ENCODE results near the gene SIPA1. TPM values are rescaled to one million over a fixed set of nuclear protein-coding genes. Genes with fewer than 3 reads are reported as not detected.
"Not testable (repeated sequence)": the region's sequence is repeated elsewhere in the genome, so short reads cannot be mapped to it uniquely, and the experiment has no call there.

SIPA1 gene
- total RNA-seq, 1 donor from 2014 or later, result 12.1 TPM

DNA sequence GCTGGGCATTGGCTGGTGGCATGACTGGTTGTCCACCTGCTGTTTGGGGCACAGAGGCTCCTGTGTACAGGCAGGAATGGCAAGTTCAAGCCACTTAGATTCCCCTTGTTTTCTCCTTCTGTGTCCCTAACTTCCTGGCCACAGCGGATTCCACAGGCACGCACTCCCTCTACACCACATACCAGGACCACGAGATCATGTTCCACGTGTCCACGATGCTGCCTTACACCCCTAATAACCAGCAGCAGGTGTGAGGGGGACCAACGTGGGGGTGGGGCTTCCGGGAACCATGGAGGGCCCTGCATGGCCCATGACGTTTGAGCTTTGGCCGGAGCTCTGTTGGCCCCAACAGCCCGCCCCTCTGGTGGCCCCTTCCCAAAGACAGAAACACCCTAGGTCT is 7.8 kb downstream of the SIPA1 start:
- no peak for DNase-seq

GRCh38 chr11:65646288-65646957 is 8.5 kb downstream of the SIPA1 start:
- DNase-seq, result no peak

DNA sequence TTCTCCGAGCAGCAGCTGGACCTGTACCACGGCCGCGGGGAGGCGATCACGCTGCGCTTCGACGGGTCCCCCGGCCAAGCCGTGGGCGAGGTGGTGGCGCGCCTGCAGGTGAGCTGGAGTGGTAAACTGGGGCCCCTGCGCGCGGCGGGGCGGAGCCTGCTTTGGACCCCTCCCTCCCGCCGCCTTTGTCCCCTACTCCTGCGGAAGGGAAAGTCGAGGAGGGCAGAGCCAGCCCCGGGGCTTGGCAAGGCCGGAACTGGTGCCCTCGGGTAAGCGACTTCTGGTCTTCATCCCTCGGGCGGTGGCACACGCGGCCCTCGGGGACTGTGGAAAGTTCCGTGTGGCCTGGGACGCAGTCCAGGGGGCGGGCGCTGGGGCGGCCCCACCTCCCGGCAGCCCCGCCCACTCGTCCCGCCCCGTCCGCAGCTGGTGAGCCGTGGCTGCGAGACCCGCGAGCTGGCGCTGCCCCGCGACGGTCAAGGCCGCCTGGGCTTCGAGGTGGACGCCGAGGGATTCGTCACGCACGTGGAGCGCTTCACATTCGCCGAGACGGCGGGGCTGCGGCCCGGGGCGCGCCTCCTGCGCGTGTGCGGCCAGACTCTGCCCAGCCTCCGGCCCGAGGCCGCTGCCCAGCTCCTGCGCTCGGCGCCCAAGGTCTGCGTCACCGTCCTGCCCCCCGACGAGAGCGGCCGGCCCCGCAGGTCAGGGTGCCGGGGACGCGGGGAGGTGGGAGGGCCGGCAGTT is 9.2 kb downstream of the SIPA1 start:
- no peak for DNase-seq

- no peak for DNase-seq
These were observed 11.1 kb downstream of the SIPA1 start for GRCh38 chr11:65648997-65649493.

DNA sequence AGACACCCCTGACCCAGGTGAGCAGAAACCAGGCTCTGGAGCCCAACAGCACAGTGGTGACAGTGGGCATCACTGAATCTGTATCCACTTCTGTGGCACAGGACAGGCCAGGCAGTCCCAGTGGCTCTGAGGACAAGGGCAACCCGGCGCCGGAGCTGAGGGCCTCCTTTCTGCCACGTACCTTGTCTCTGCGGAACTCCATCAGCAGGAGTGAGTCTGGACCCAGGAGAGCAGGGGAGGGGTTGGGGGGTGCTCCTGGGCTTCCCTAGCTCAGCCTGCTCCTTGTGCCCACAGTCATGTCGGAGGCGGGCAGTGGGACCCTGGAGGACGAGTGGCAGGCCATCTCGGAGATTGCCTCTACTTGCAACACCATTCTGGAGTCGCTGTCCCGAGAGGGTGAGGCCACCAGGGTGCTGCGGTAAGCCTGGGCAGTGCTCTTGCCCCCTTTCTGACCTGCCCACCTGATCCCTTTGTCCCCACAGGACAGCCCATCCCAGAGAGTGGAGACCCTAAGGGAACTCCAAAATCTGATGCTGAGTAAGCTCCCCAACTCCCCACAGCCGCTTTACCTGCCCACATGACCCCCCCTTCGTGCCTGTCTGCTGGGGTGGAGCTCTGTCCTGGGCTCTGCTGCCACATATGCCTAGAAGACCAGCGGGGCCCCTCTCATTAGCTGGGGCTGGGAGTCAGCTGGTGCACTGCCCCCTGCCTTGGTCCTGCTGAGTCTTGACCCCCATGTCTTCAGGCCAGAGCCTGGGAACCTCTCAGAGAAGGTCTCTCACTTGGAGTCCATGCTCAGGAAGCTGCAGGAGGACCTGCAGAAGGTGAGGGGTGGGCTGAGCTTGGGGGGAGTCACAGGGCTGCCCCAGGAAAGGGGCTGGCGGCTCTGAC is 12.0 kb downstream of the SIPA1 start:
- DNase-seq, result no peak

- DNase-seq, result no peak
These were observed 12.8 kb downstream of the SIPA1 start for GRCh38 chr11:65650547-65651338.

DNA sequence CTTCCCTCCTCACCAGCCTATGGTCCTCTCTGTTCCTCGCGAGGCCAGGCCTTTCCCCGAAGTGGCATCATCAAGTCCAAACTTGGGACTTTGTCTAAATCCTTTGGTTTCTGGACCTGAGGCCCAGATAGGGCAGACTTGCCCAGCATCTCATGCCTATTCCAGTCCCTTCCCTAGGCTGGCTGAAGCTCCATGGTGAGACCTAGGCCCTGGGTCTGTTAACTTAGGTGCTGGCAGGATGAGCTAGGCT is 13.4 kb downstream of the SIPA1 start:
- no peak for DNase-seq

- DNase-seq, result no peak
These were observed 13.9 kb downstream of the SIPA1 start for GRCh38 chr11:65651589-65652510.

- DNase-seq, result peak; percentile 91
These were observed 14.8 kb downstream of the SIPA1 start for GRCh38 chr11:65652511-65653228.

DNA sequence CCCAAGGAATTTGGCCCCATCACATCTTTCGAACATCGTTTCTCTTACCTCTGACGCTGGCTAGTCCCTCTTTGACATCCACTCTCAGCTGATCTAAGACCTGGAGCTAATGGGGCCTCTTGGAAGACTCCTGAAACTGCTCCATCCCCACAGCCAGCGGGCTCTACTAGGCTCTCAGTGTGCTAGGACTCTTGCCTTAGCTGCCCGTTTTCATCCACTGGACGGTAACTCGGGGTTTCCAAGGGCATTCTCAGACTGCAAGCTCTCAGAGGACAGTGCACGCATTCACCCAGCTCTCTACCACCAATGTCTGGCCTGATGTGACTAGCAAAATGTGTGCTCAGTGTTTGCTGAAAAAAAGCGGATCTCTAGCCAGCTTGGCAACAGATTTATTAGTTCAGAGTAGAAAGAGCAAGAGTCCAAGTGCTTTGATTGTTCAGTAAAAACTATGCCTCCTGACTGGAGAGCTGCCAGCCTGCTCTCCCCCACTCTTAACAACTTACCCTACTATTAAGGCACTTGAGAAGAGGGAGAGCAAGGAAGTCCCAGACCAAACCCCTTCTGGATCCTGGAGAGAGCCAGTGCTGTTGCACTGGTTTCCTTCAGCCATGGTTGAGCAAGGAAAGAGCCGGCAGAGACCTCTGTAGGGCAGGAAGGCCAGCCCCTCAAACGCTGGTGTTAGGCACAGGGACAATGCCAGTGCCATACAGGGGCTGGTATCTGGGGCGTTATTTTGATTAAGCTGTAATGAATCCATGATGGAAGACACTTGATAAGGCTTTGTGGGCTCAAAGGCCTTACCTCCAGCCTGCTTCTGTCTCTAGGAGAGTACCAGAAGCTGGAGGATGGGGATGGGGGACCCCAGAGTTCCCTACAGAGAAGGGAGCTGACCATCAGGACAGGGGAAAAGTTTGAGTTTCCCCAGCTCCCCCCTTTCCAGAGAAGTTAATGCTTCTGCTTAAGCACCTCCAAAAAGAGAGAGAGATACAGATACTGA is 15.6 kb downstream of the SIPA1 start:
- no peak for DNase-seq

DNA sequence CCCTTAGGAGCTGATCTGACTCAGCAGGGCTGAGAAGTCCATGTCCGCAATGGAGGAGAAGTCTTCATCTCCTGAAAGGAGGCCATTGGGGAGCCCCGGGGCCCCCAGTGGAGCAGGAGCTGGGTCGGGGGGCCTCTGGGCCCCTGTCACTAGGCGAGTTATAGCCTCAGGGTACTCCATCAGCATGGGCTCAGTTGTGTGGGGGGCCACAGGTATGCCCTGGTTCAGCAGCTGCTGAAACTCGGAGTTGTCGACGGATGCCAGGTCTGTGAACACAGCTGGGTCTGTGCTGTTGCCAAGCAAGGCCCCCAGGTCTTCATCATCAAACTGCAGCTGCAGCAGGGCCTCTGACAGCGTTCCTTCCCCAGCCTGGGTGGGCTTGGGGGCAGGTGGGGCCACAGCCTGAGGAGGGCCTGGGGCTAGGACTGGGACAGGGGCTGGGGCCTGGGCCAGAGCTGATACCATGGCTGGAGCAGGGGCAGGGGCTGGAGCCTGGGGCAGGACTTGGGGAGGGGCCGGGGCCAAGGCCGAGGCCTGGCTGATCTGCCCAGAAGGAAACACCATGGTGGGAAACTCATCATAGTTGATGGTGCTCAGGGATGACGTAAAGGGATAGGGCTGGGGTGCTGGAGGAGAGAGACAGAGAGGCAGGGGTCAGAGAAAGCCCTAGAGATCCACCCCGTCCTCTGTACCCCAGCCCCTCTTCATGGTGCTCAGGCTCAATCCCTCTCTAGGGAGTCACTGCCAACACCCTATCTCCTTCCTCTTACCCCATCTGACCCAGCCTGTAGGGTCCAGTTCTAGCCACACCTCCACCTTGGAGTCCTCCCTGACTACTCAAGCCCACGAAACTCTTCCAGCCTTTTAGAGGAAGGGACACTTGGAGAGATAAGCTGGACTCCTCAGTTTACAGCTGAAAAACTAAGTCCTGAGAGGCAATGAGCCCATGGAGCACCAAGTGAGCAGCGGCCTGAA is 16.8 kb downstream of the SIPA1 start:
- DNase-seq, result no peak

- no peak for DNase-seq
These were observed 17.9 kb downstream of the SIPA1 start for GRCh38 chr11:65655570-65656332.

DNA sequence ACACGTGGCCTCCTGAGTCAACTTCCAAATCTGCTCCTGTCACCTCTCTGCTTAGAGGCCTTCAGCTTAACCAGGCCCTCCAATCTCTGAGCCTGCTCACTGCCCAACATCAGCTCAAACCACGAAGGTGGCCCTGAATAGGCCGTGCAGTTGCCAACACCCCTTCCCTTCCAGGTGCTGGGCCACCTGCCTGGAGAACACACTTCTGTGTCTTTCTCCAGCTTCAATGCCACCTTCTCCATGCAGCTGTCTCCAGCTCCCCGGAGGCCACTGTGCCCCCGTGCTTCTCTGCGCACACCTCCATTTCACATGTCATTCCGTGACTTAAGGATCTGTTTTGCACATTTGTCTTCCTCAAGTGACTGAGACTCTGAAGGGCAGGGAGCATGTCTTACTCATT is 19.5 kb downstream of the SIPA1 start:
- DNase-seq, result no peak

DNA sequence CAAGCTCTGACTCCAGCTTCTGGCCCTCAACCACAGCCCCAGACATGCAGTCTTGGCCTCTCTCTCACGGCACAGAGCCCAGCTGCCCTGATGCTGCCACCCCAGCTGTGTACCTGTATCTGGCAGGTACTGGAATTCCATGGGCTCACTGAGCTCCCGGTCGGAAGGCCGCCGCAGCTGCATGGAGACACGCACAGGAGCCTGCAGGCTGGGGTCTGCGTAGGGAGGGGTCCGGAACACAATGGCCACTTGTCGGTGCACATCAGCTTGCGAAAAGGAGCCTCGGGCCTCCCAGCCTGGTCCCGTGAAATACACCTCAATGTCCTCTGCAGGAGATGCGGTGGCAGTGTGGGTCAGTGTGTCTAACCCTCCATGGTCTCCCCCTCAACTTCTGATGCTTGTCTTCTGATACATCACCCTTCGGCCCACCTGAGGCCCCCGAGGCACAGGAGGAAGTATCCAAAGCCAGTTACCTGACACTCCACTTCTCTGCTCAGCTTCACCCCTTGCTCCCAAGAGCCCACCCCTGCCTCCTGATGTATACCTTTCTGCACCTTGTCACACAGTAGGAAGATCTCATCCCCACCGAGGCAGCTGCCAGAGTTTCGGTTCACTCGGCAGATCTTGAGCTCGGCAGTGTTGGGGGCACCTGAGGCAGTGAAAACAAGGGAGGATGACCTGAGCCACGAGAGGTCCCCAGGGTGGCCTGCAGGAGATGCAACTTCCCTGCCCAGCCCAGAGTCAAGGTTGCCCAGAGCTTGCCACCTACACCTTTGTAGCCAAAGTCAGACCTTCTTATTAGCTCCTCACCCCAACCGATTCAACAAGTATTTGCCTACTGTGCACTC is 20.5 kb downstream of the SIPA1 start:
- DNase-seq, result no peak

DNA sequence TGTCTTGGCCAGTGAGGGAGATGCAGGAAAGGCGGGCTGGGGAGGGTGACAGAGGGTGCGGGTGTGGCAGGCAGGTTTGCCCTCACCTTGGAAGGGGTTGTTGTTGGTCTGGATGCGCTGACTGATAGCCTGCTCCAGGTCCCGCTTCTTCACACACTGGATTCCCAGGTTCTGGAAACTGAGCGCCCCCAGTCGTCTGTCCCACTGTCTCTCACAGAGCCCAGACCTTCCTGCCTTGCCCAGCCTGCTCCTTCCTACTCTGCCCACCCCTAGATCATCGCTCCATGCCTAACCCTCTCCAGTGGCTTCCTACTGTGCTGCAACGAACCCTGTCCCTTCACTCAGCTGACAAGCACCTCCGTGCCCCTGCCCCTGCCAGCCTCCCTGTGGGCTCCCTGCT is 22.1 kb downstream of the SIPA1 start:
- DNase-seq, result no peak

DNA sequence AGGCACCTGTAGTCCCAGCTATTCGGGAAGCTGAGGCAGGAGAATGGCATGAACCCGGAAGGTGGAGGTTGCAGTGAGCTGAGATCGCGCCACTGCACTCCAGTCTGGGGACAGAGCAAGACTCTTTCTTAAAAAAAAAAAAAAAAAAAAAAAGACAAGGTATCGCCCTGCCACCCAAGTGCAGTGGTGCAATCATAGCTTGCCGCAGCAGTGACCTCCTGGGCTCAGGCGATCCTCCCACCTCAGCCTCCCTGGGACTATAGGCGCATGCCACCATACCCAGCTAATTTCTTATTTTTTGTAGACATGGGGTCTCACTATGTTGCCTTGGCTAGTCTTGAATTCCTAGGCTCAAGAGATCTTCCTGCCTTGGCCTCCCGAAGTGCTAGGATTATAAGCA is 23.0 kb downstream of the SIPA1 start:
- DNase-seq, result not testable (repeated sequence)

Data from skin of body (tissue), 2 donors.